ENCODE measurements around the gene SGPL1. TPM values are rescaled to one million over a fixed set of nuclear protein-coding genes. Genes with fewer than 3 reads are reported as not detected.

Gene SGPL1
- total RNA-seq, 1 donor from 2014 or later, result 37.1 TPM

DNA sequence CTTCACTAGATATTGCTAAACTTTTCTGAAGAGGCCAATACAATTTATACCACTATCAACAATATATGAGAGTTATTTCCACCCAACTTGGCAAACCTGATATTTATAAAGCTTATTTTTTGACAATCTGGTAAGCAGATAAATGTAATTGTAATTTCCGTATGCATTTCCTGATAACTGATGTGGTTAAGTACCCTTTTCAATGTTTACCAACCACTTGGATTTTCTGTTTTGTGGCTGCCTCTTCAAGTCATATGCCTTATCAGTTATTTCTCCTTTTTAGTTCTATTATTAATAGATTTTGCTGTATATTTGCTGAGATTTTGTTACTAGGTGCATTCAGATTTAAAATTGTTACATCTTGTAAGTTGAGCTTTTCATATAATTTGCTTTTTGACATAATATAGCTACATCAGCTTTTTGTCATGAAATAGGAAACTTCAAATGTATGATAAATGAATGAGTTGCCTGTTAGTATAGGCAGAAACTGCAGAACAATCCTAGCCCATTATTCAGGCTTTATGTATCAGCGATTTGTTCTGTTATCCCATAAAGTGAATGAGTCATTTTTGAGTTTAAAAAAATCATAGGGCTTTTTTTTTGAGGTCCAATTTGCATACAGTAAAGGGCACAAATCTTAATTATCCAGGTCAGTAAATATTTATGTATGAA lies 11.5 kb downstream of the SGPL1 start:
- H3K9me3 ChIP-seq (ENCODE audit: control insufficient read depth in 3 of 3, low read length in 3 of 3), result no peaks in the 10 kb centered on the region
- peak overlapping the region in 1 of 3 donors; percentile 27 for H3K9ac ChIP-seq (ENCODE audit: low read depth in 1 of 3, low read length in 3 of 3)
- no peak overlapping the region for H3K27ac ChIP-seq (ENCODE audit: low read depth, low read length)
- H3K27me3 ChIP-seq (ENCODE audit: control insufficient read depth in 3 of 3, insufficient read depth in 3 of 3, low read length in 3 of 3), result no peaks in the 10 kb centered on the region
- H3K36me3 ChIP-seq (ENCODE audit: control insufficient read depth in 3 of 3, insufficient read depth in 3 of 3, low read length in 3 of 3), result peaks cover 2 to 7% (median 5%) of the 10 kb centered on the region in 3 donors
- H3K4me1 ChIP-seq (ENCODE audit: control insufficient read depth in 3 of 3, insufficient read depth in 3 of 3, low read length in 3 of 3), result peaks cover 12 to 26% (median 13%) of the 10 kb centered on the region in 3 donors
- H3K4me3 ChIP-seq (ENCODE audit: low read length in 3 of 3), result no peak overlapping the region

DNA sequence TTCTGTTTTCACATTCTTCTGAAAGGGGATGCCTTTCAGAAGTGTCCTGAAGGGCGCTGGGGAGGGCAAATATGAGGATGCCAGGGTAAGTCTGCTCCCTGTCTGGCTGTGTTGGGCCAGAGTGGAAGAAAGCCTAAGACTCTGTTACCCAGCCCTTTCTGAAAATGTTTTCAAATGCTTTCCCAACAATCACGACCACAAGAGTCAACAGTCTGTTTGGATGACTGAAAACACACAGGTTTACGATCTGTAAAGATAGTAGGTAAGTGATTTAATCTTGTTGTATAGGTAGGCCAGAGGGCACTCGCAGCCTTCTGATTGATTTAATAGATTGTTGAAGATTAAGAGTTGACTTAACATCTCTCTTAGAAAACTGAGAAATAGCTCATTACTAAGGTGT lies 13.2 kb downstream of the SGPL1 start:
- Histone ChIP-seq H3K4me3 (ENCODE audit: low read length in 3 of 3) (no peak overlapping the region), H3K9me3 (ENCODE audit: control insufficient read depth in 3 of 3, low read length in 3 of 3) (no peaks in the 10 kb centered on the region), H3K27me3 (ENCODE audit: control insufficient read depth in 3 of 3, insufficient read depth in 3 of 3, low read length in 3 of 3) (no peaks in the 10 kb centered on the region), H3K4me1 (ENCODE audit: control insufficient read depth in 3 of 3, insufficient read depth in 3 of 3, low read length in 3 of 3) (peaks cover 12 to 36% (median 13%) of the 10 kb centered on the region in 3 donors), H3K9ac (ENCODE audit: low read depth in 1 of 3, low read length in 3 of 3) (no peak overlapping the region), H3K27ac (ENCODE audit: low read depth, low read length) (peak overlapping the region; percentile 53), H3K36me3 (ENCODE audit: control insufficient read depth in 3 of 3, insufficient read depth in 3 of 3, low read length in 3 of 3) (peaks cover 2 to 5% (median 3%) of the 10 kb centered on the region in 3 donors)

DNA sequence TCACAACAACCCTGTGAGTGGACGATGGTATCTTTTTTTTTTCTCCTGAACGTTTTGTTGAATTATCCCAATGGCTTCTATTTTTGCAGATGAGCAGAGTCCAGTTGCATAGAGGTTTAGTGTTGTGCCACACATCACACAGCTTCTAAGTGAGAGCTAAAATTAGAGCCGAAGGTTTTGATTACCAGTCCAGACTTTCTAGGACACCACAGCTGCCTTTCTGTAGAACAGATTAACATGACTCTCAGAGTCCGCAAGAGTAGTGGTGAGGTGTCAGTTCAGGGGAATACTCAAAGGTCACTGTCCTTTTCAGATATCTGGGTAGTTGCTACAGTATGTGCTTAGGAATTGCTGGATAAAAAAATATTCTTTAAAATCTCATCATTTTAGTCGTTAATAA lies 13.8 kb downstream of the SGPL1 start:
- Histone ChIP-seq H3K36me3 (ENCODE audit: control insufficient read depth in 3 of 3, insufficient read depth in 3 of 3, low read length in 3 of 3) (peaks cover 2 to 5% (median 3%) of the 10 kb centered on the region in 3 donors), H3K27ac (ENCODE audit: low read depth, low read length) (peak overlapping the region; percentile 53), H3K9ac (ENCODE audit: low read depth in 1 of 3, low read length in 3 of 3) (no peak overlapping the region), H3K4me3 (ENCODE audit: low read length in 3 of 3) (peak overlapping the region in 1 of 3 donors; percentile 40), H3K27me3 (ENCODE audit: control insufficient read depth in 3 of 3, insufficient read depth in 3 of 3, low read length in 3 of 3) (no peaks in the 10 kb centered on the region), H3K4me1 (ENCODE audit: control insufficient read depth in 3 of 3, insufficient read depth in 3 of 3, low read length in 3 of 3) (peaks cover 12 to 36% (median 13%) of the 10 kb centered on the region in 3 donors), H3K9me3 (ENCODE audit: control insufficient read depth in 3 of 3, low read length in 3 of 3) (no peaks in the 10 kb centered on the region)

DNA sequence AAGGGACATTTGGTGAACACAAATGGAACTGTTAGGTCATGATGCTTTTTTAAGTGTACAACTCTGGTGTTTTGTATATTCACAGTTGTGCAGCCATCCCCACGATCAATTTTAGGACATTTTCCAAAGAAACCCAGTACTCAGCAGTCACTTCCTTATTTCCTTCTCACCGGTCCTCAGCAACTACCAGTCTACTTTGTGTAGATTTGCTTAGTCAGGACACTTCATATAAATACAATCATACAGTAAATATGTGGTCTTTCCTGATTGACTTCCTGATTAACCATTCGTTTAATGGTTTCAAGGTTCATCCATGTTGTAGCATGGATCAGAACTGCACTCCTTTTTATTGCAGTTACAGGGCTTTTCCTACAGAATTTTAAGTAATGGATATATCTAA lies 14.4 kb downstream of the SGPL1 start:
- peaks cover 12 to 41% (median 13%) of the 10 kb centered on the region in 3 donors for H3K4me1 ChIP-seq (ENCODE audit: control insufficient read depth in 3 of 3, insufficient read depth in 3 of 3, low read length in 3 of 3)
- no peaks in the 10 kb centered on the region for H3K9me3 ChIP-seq (ENCODE audit: control insufficient read depth in 3 of 3, low read length in 3 of 3)
- no peaks in the 10 kb centered on the region for H3K27me3 ChIP-seq (ENCODE audit: control insufficient read depth in 3 of 3, insufficient read depth in 3 of 3, low read length in 3 of 3)
- peaks cover 2 to 5% (median 3%) of the 10 kb centered on the region in 3 donors for H3K36me3 ChIP-seq (ENCODE audit: control insufficient read depth in 3 of 3, insufficient read depth in 3 of 3, low read length in 3 of 3)
- no peak overlapping the region for H3K4me3 ChIP-seq (ENCODE audit: low read length in 3 of 3)
- peak overlapping the region; percentile 53 for H3K27ac ChIP-seq (ENCODE audit: low read depth, low read length)
- no peak overlapping the region for H3K9ac ChIP-seq (ENCODE audit: low read depth in 1 of 3, low read length in 3 of 3)

DNA sequence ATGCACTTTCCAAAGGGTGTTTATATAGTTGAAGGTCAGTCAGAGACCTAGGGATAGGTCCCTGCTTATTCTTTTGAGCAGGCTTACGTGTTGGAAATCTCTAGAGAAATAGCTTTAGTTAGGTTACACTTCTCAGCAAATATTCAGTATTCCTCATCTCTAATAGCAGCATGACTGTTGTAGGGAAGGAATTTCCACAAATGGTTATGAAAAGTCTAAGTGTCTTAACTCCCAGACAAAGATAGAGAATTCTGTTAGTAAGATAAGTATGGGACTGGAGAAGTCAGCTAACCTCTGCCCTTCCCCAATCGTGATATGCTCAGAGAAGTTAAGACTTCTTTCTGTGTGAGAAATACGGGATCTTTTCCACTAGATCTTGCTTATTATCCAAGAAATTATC lies 16.5 kb downstream of the SGPL1 start:
- H3K9me3 ChIP-seq (ENCODE audit: control insufficient read depth in 3 of 3, low read length in 3 of 3), result no peaks in the 10 kb centered on the region
- H3K4me1 ChIP-seq (ENCODE audit: control insufficient read depth in 3 of 3, insufficient read depth in 3 of 3, low read length in 3 of 3), result peaks cover 12 to 50% (median 13%) of the 10 kb centered on the region in 3 donors
- no peak overlapping the region for H3K4me3 ChIP-seq (ENCODE audit: low read length in 3 of 3)
- H3K9ac ChIP-seq (ENCODE audit: low read depth in 1 of 3, low read length in 3 of 3), result no peak overlapping the region
- H3K36me3 ChIP-seq (ENCODE audit: control insufficient read depth in 3 of 3, insufficient read depth in 3 of 3, low read length in 3 of 3), result no peaks in the 10 kb centered on the region
- no peaks in the 10 kb centered on the region for H3K27me3 ChIP-seq (ENCODE audit: control insufficient read depth in 3 of 3, insufficient read depth in 3 of 3, low read length in 3 of 3)
- H3K27ac ChIP-seq (ENCODE audit: low read depth, low read length), result no peak overlapping the region

DNA sequence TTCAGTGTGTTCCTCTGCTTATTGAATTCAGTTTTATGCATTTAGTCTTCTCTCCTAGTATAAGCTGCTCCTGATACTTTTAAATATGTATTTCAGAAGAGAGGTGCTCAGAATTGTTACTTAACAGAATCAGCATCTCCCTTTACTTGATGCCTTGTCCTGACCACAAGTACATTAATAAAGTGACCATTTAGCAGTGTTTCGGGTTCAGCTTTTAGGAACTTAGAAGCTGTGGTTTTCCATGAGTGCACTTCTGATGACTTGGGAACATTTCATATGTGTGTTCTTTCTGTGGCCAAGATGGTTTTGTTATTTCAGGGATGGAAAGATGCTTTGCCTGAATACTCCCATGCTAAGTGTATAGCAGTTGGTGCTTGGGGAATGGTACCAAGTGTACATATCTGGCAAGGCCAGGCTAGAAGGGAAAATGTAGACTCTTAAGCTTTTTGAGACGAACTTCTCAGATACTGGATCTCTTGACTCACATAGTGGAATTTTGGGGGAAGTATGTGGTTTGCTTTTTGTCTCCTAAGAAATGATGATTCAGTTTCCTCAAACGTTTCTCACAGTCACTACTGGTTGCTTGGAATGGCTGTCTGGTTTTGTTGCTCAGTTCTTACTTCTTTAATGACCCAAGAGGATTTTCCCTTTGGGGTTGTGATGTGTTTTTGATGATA lies 17.2 kb downstream of the SGPL1 start:
- Histone ChIP-seq H3K4me1 (ENCODE audit: control insufficient read depth in 3 of 3, insufficient read depth in 3 of 3, low read length in 3 of 3) (peaks cover 12 to 50% (median 13%) of the 10 kb centered on the region in 3 donors), H3K27ac (ENCODE audit: low read depth, low read length) (peak overlapping the region; percentile 28), H3K9ac (ENCODE audit: low read depth in 1 of 3, low read length in 3 of 3) (no peak overlapping the region), H3K4me3 (ENCODE audit: low read length in 3 of 3) (no peak overlapping the region), H3K9me3 (ENCODE audit: control insufficient read depth in 3 of 3, low read length in 3 of 3) (no peaks in the 10 kb centered on the region), H3K36me3 (ENCODE audit: control insufficient read depth in 3 of 3, insufficient read depth in 3 of 3, low read length in 3 of 3) (no peaks in the 10 kb centered on the region), H3K27me3 (ENCODE audit: control insufficient read depth in 3 of 3, insufficient read depth in 3 of 3, low read length in 3 of 3) (no peaks in the 10 kb centered on the region)

DNA sequence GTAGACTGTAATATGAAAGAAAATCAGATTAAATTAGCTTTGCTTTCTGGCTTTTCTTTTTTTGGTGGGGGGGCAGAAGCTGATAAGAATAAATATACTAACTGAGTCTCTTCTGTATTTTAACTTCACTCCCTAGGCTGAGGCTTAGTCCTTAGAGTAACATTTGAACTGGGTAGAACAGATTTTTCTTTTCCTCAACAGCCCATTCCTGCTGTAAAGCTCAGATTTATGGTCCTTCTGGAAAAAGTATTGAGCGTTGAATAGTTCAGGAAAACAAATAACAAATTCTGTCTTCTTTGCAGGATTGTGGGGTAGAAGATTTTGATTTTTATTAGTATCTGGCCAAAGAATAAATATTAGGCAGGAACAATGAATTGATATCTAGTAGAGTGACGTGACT lies 17.9 kb downstream of the SGPL1 start:
- Histone ChIP-seq H3K27me3 (ENCODE audit: control insufficient read depth in 3 of 3, insufficient read depth in 3 of 3, low read length in 3 of 3) (no peaks in the 10 kb centered on the region), H3K36me3 (ENCODE audit: control insufficient read depth in 3 of 3, insufficient read depth in 3 of 3, low read length in 3 of 3) (no peaks in the 10 kb centered on the region), H3K9me3 (ENCODE audit: control insufficient read depth in 3 of 3, low read length in 3 of 3) (no peaks in the 10 kb centered on the region), H3K4me1 (ENCODE audit: control insufficient read depth in 3 of 3, insufficient read depth in 3 of 3, low read length in 3 of 3) (peaks cover 12 to 50% (median 13%) of the 10 kb centered on the region in 3 donors), H3K4me3 (ENCODE audit: low read length in 3 of 3) (no peak overlapping the region), H3K9ac (ENCODE audit: low read depth in 1 of 3, low read length in 3 of 3) (no peak overlapping the region), H3K27ac (ENCODE audit: low read depth, low read length) (no peak overlapping the region)

DNA sequence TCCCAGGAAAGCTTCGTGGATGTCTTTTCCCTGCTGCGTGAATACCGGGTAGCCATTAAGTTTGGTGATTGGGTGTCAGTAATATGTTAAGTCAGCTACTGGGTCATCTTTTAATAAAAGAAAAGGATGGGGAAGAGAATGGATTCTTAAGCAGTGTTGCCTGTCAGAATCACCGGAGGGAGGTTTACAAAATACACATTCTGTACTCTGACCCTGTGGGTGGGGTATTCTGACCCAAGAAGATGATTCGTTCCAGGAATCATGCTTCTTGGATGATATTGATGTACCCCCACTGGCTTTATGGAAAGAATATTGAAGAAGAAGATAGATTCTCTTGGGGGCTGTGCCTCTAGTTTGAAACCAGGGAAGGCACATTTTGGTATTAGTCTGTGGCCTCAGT lies 18.3 kb downstream of the SGPL1 start:
- H3K4me1 ChIP-seq (ENCODE audit: control insufficient read depth in 3 of 3, insufficient read depth in 3 of 3, low read length in 3 of 3), result peaks cover 10 to 46% (median 12%) of the 10 kb centered on the region in 3 donors
- H3K4me3 ChIP-seq (ENCODE audit: low read length in 3 of 3), result no peak overlapping the region
- H3K9ac ChIP-seq (ENCODE audit: low read depth in 1 of 3, low read length in 3 of 3), result no peak overlapping the region
- H3K27ac ChIP-seq (ENCODE audit: low read depth, low read length), result no peak overlapping the region
- H3K9me3 ChIP-seq (ENCODE audit: control insufficient read depth in 3 of 3, low read length in 3 of 3), result no peaks in the 10 kb centered on the region
- no peaks in the 10 kb centered on the region for H3K27me3 ChIP-seq (ENCODE audit: control insufficient read depth in 3 of 3, insufficient read depth in 3 of 3, low read length in 3 of 3)
- H3K36me3 ChIP-seq (ENCODE audit: control insufficient read depth in 3 of 3, insufficient read depth in 3 of 3, low read length in 3 of 3), result no peaks in the 10 kb centered on the region

DNA sequence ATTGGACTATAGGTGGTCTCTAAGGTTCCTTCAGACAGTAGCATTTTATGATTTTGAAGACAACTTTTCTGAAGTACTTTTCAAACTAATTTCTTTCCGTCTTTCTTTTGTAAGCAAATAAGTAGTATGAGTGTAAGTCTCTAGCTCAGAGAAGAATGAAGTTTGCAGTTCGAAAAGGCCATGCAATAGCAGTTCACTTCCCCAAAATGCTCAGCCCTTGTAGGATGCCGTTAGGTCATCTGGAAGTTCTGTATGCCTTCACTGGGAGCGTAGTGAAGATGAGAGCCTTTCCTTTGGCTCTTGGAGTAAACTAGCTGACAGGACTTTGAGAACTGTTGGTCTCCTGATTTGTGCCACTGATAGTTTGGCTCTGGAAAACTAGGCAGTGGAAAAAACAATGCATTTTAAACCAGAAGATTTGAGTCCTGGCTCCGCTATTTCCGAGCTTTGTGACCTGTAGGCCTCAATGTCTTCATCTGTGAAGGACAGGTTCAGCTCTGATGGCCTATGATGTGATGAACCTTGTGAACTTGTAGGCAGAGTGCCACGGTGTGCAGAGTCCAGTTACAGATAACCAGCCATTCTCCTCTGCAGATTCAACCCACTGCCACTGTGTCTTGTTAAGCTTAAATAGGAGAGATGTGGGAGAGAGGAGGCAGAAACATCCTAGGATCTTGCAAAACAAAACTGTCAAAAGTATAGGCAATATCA lies 18.8 kb downstream of the SGPL1 start:
- Histone ChIP-seq H3K27ac (ENCODE audit: low read depth, low read length) (no peak overlapping the region), H3K9me3 (ENCODE audit: control insufficient read depth in 3 of 3, low read length in 3 of 3) (no peaks in the 10 kb centered on the region), H3K27me3 (ENCODE audit: control insufficient read depth in 3 of 3, insufficient read depth in 3 of 3, low read length in 3 of 3) (no peaks in the 10 kb centered on the region), H3K9ac (ENCODE audit: low read depth in 1 of 3, low read length in 3 of 3) (no peak overlapping the region), H3K4me1 (ENCODE audit: control insufficient read depth in 3 of 3, insufficient read depth in 3 of 3, low read length in 3 of 3) (peaks cover 6 to 43% (median 9%) of the 10 kb centered on the region in 3 donors), H3K36me3 (ENCODE audit: control insufficient read depth in 3 of 3, insufficient read depth in 3 of 3, low read length in 3 of 3) (no peaks in the 10 kb centered on the region), H3K4me3 (ENCODE audit: low read length in 3 of 3) (no peak overlapping the region)

DNA sequence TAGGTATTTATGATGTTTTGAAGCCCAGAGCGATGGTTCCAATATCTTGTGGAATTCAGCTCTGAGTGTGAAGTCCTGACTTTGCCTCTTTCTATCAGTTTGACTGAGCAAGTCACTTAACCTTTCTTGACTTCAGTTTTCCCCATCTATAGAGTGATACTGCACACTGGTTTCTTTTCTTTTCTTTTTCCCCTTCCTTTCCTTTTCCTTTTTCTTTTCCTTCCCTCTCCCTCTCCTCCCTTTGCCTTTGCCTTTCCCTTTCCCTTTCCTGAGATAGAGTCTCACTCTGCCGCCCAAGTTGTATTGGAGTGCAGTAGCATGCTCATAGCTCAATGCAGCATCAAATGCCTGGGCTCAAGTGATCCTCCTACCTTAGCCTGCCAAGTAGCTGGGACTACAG lies 20.6 kb downstream of the SGPL1 start:
- H3K4me3 ChIP-seq (ENCODE audit: low read length in 3 of 3), result no peak overlapping the region
- no peak overlapping the region for H3K9ac ChIP-seq (ENCODE audit: low read depth in 1 of 3, low read length in 3 of 3)
- H3K36me3 ChIP-seq (ENCODE audit: control insufficient read depth in 3 of 3, insufficient read depth in 3 of 3, low read length in 3 of 3), result no peaks in the 10 kb centered on the region
- H3K27ac ChIP-seq (ENCODE audit: low read depth, low read length), result no peak overlapping the region
- peaks cover 0 to 30% (median 2%) of the 10 kb centered on the region in 3 donors for H3K4me1 ChIP-seq (ENCODE audit: control insufficient read depth in 3 of 3, insufficient read depth in 3 of 3, low read length in 3 of 3)
- H3K9me3 ChIP-seq (ENCODE audit: control insufficient read depth in 3 of 3, low read length in 3 of 3), result no peaks in the 10 kb centered on the region
- H3K27me3 ChIP-seq (ENCODE audit: control insufficient read depth in 3 of 3, insufficient read depth in 3 of 3, low read length in 3 of 3), result no peaks in the 10 kb centered on the region
